ENCODE results near the gene KCNJ9. TPM values are rescaled to one million over a fixed set of nuclear protein-coding genes. Genes with fewer than 3 reads are reported as not detected.

The KCNJ9 gene
- total and polyA plus RNA-seq, 10 of the 15 experiments (the other 5 are each of a cell fraction or from before 2014, with no cell fraction given) = 0.12 TPM; not detected in 9

GRCh38 chr1:160129046-160129445 is 47.7 kb downstream of the KCNJ9 start (continued):
- TF ChIP-seq, protein P1, sequence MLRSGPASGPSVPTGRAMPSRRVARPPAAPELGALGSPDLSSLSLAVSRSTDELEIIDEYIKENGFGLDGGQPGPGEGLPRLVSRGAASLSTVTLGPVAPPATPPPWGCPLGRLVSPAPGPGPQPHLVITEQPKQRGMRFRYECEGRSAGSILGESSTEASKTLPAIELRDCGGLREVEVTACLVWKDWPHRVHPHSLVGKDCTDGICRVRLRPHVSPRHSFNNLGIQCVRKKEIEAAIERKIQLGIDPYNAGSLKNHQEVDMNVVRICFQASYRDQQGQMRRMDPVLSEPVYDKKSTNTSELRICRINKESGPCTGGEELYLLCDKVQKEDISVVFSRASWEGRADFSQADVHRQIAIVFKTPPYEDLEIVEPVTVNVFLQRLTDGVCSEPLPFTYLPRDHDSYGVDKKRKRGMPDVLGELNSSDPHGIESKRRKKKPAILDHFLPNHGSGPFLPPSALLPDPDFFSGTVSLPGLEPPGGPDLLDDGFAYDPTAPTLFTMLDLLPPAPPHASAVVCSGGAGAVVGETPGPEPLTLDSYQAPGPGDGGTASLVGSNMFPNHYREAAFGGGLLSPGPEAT (IDR thresholded peaks at IDR 0.05; ENCODE audit: low read depth) = no peak
- TF ChIP-seq SIX5 (IDR thresholded peaks at IDR 0.05; ENCODE audit: low read depth, low read length, severe bottlenecking) = no peak
- no peak for TF ChIP-seq CBX3 (IDR thresholded peaks at IDR 0.05; ENCODE audit: borderline replicate concordance, low read depth)
- no peak for TF ChIP-seq ZNF24 (IDR thresholded peaks at IDR 0.05)

GRCh38 chr1:160129558-160129957 is 48.2 kb downstream of the KCNJ9 start:
- ATAC-seq = no peak
- H3K36me3 ChIP-seq (ENCODE audit: control insufficient read depth in 2 of 2, insufficient read depth in 2 of 2, low read length in 1 of 2) = no peaks in the 10 kb centered on the region
- FAIRE-seq = no peak
- ChIA-PET POLR2A (no interaction called here), CTCF (interaction anchor here (1.4 kb wide), 1 partner anchor 162 kb away, joined by 4 read pairs; no protein-coding TSS in a partner anchor), SMC1A (ENCODE audit: uncharacterized antibody, unreplicated experiment) (no interaction called here), RAD21 (ENCODE audit: unreplicated experiment) (no interaction called here)
- WGBS (ENCODE audit: insufficient coverage, insufficient replicate concordance, low lambda C conversion rate, missing lambda C conversion rate) = 49% methylated on average over 3 of the region's 3 CpGs
- no peak overlapping the region for H3K4me3 ChIP-seq
- H2AFZ ChIP-seq (ENCODE audit: control insufficient read depth, low read depth, low read length) = no peak overlapping the region
- no peaks in the 10 kb centered on the region for H3K79me2 ChIP-seq (ENCODE audit: control insufficient read depth, insufficient read depth, low read length)
- BruUV-seq (replicated peaks) = no TSS peak
- no peak for DNase-seq (ENCODE audit: low read depth, low spot score)
- no peak overlapping the region for H3K9ac ChIP-seq (ENCODE audit: control insufficient read depth, insufficient read depth, low read length)
- no peak overlapping the region for H3K27ac ChIP-seq (ENCODE audit: control insufficient read depth, insufficient read depth)
- intact Hi-C loops (cut with micrococcal nuclease; ENCODE audit: unreplicated experiment) (no loop called here), in situ Hi-C loops (cut with MboI) (no loop called here)
- H3K4me2 ChIP-seq (ENCODE audit: control insufficient read depth, insufficient read depth) = no peak overlapping the region
- H3K9me3 ChIP-seq (replicated peaks; ENCODE audit: control insufficient read depth, insufficient read depth, low read length) = no peaks in the 10 kb centered on the region
- H3K4me1 ChIP-seq (ENCODE audit: control insufficient read depth, insufficient read depth, low read length) = no peaks in the 10 kb centered on the region
- H3K27me3 ChIP-seq (replicated peaks in 1 of 2; ENCODE audit: control insufficient read depth in 2 of 2, insufficient read depth in 2 of 2, low read length in 1 of 2) = 0 out of 4 replicates have a peak, but pooled peaks cover 1 to 2% of the 10 kb centered on the region in 2 experiments
- no peaks in the 10 kb centered on the region for H4K20me1 ChIP-seq (ENCODE audit: control insufficient read depth, insufficient read depth)
- TF ChIP-seq CBFB (IDR thresholded peaks at IDR 0.05; ENCODE audit: low read depth) = no peak
- TF ChIP-seq CHD4 (IDR thresholded peaks at IDR 0.05) = no peak
- TF ChIP-seq BCLAF1 (IDR thresholded peaks at IDR 0.05) = no peak
- no peak for TF ChIP-seq MEF2A (IDR thresholded peaks at IDR 0.05; ENCODE audit: insufficient read depth, low read depth, low read length)
- TF ChIP-seq, protein P2, sequence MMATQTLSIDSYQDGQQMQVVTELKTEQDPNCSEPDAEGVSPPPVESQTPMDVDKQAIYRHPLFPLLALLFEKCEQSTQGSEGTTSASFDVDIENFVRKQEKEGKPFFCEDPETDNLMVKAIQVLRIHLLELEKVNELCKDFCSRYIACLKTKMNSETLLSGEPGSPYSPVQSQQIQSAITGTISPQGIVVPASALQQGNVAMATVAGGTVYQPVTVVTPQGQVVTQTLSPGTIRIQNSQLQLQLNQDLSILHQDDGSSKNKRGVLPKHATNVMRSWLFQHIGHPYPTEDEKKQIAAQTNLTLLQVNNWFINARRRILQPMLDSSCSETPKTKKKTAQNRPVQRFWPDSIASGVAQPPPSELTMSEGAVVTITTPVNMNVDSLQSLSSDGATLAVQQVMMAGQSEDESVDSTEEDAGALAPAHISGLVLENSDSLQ (IDR thresholded peaks at IDR 0.05) = no peak
- TF ChIP-seq CEBPB (IDR thresholded peaks at IDR 0.05; ENCODE audit: borderline replicate concordance in 1 of 2, low read depth in 2 of 2, low read length in 2 of 2) = no peak
- TF ChIP-seq MEF2B (IDR thresholded peaks at IDR 0.05; ENCODE audit: partially characterized antibody, poor library complexity, severe bottlenecking) = no peak
- TF ChIP-seq JUNB (IDR thresholded peaks at IDR 0.05) = no peak
- no peak for TF ChIP-seq ATF2 (IDR thresholded peaks at IDR 0.05; ENCODE audit: low read length)
- no peak for TF ChIP-seq IKZF1 (conservative IDR thresholded peaks at IDR 0.05)
- TF ChIP-seq RUNX3 (IDR thresholded peaks at IDR 0.05; ENCODE audit: low read length) = no peak
- TF ChIP-seq RFX5 (IDR thresholded peaks at IDR 0.05; ENCODE audit: low read depth, low read length) = no peak
